Large intestine (tissue), 3 donors: ENCODE data around the gene ZNF69. TPM values are rescaled to one million over a fixed set of nuclear protein-coding genes. Genes with fewer than 3 reads are reported as not detected.

Source experiments
- DNase-seq, 2 donors: peaks; one replicate each; pipeline versions ENCODE4 v3.0.0 to v3.0.0-alpha.2; 2013
- H3K27ac ChIP-seq: one replicate; pipeline ENCODE4 v1.5.1; 2013; ENCODE audit warnings: low read length
- H3K27me3 ChIP-seq: 2 replicates; pipeline ENCODE4 v1.6.1; 2013; ENCODE audit warnings: low read length; ENCODE audit not compliant: control insufficient read depth, insufficient read depth
- H3K36me3 ChIP-seq: 2 replicates; pipeline ENCODE4 v1.6.1; 2013; ENCODE audit warnings: low read length; ENCODE audit not compliant: control insufficient read depth, insufficient read depth
- H3K4me1 ChIP-seq: one replicate; pipeline ENCODE4 v1.6.1; 2013; ENCODE audit warnings: low read length; ENCODE audit not compliant: control insufficient read depth, insufficient read depth
- H3K4me3 ChIP-seq: one replicate; pipeline ENCODE4 v1.5.1; 2013; ENCODE audit warnings: low read length
- H3K9me3 ChIP-seq: one replicate; pipeline ENCODE4 v1.6.1; 2013; ENCODE audit warnings: mild to moderate bottlenecking, low read depth, low read length, moderate library complexity; ENCODE audit not compliant: control insufficient read depth
- WGBS: methylation state at CpG from one replicate; pipeline ENCODE4 v1.1.5; 2013; ENCODE audit warnings: low lambda C conversion rate; ENCODE audit not compliant: insufficient coverage; 5-methylcytosine and 5-hydroxymethylcytosine counted together
- polyA plus RNA-seq: library from polyadenylated mRNA; unstranded; fragments of 120-200 nt; gene quantifications from one replicate; pipeline ENCODE4 v1.2.1, GENCODE V29; 2013

The ZNF69 gene
- polyA plus RNA-seq, 1 donor, result 28.3 TPM

GRCh38 chr19:11950312-11950711 lies 62.7 kb downstream of the ZNF69 start:
- peaks cover 46% of the 10 kb centered on the region for H3K36me3 ChIP-seq
- H3K27me3 ChIP-seq, result no peaks in the 10 kb centered on the region
- WGBS, result no CpG with 5 or more reads among the region's 5 CpGs
- no peaks in the 10 kb centered on the region for H3K4me1 ChIP-seq
- no peak overlapping the region for H3K27ac ChIP-seq
- no peak overlapping the region for H3K4me3 ChIP-seq
- H3K9me3 ChIP-seq, result peaks cover 65% of the 10 kb centered on the region
- no peak for DNase-seq

Other genes with a start within 250 kb of the ZNF69 start
- 7.7 TPM for gene ZNF823, start 148.8 kb upstream of the ZNF69 start, polyA plus RNA-seq
- 7.4 TPM for gene ZNF441, start 120.8 kb upstream of the ZNF69 start, polyA plus RNA-seq
- 2.4 TPM for gene ZNF491, start 89.3 kb upstream of the ZNF69 start, polyA plus RNA-seq
- gene ZNF440, start 73.5 kb upstream of the ZNF69 start, polyA plus RNA-seq, result 22.9 TPM
- gene ZNF439, start 39.1 kb upstream of the ZNF69 start, polyA plus RNA-seq, result 8.6 TPM
- gene ZNF700, start 37.3 kb downstream of the ZNF69 start, polyA plus RNA-seq, result 22.7 TPM
- 4.4 TPM for gene ZNF763, start 77.3 kb downstream of the ZNF69 start, polyA plus RNA-seq
- gene ZNF433, start 147.9 kb downstream of the ZNF69 start, polyA plus RNA-seq, result 6.4 TPM
- 0.57 TPM for gene ZNF878, start 165.2 kb downstream of the ZNF69 start, polyA plus RNA-seq
- gene ZNF844, start 176.9 kb downstream of the ZNF69 start, polyA plus RNA-seq, result 12.5 TPM